T-helper 9 cell (primary cell): ENCODE measurements around the gene MED12L.
"Not testable (repeated sequence)": the region's sequence is repeated elsewhere in the genome, so short reads cannot be mapped to it uniquely, and the experiment has no call there.

Source experiments
- DNase-seq: peaks from one replicate; pipeline ENCODE4 v3.0.0-alpha.2; 2020
- total RNA-seq, 2 donors: gene quantifications; one replicate each; lab custom pipeline; 2026; lab: John Stamatoyannopoulos, UW

The MED12L gene
- 0.97 to 2.7 reads per million in 2 donors for total RNA-seq

GRCh38 chr3:151085227-151085888 lies at the start of gene MED12L:
MED12L (plus strand) TSS chr3:151085664; CDS start chr3:151086927, 1,263 bp downstream.
- DNase-seq = peak; percentile 21

GRCh38 chr3:151037746-151038477 lies 47.6 kb upstream of the MED12L start:
- DNase-seq = no peak

GRCh38 chr3:151044706-151045105 lies 40.8 kb upstream of the MED12L start:
- no peak for DNase-seq

- DNase-seq = no peak
Measured at GRCh38 chr3:151047636-151048035, 37.8 kb upstream of the MED12L start.

GRCh38 chr3:151051533-151051932 lies 33.9 kb upstream of the MED12L start:
- no peak for DNase-seq

- DNase-seq = no peak
Measured at GRCh38 chr3:151052346-151052745, 33.1 kb upstream of the MED12L start.

GRCh38 chr3:151052756-151053155 lies 32.7 kb upstream of the MED12L start:
- DNase-seq = no peak

GRCh38 chr3:151058740-151059139 lies 26.7 kb upstream of the MED12L start:
- no peak for DNase-seq

GRCh38 chr3:151062611-151063010 lies 22.9 kb upstream of the MED12L start:
- DNase-seq = no peak

GRCh38 chr3:151067158-151067557 lies 18.3 kb upstream of the MED12L start:
- no peak for DNase-seq

- DNase-seq = not testable (repeated sequence)
Measured at GRCh38 chr3:151072842-151073241, 12.6 kb upstream of the MED12L start.

- no peak for DNase-seq
Measured at GRCh38 chr3:151074256-151074655, 11.2 kb upstream of the MED12L start.

GRCh38 chr3:151075869-151076562 lies 9.4 kb upstream of the MED12L start:
- no peak for DNase-seq

GRCh38 chr3:151076626-151077025 lies 8.8 kb upstream of the MED12L start:
- no peak for DNase-seq

GRCh38 chr3:151081082-151081481 lies 4.4 kb upstream of the MED12L start:
- DNase-seq = not testable (repeated sequence)

- DNase-seq = no peak
Measured at GRCh38 chr3:151082880-151083838, 2.3 kb upstream of the MED12L start.

- no peak for DNase-seq
Measured at GRCh38 chr3:151084893-151085226, 604 bp upstream of the MED12L start.

GRCh38 chr3:151085889-151086483 lies 522 bp downstream of the MED12L start:
- DNase-seq = no peak

GRCh38 chr3:151086484-151087456 lies 1.3 kb downstream of the MED12L start:
- peak; percentile 49 for DNase-seq

- no peak for DNase-seq
Measured at GRCh38 chr3:151087648-151088047, 2.2 kb downstream of the MED12L start.
